Subcutaneous abdominal adipose tissue (tissue), 5 donors: Measurements from ENCODE around the gene TCF7L2.

ENCODE experiments used
- H3K27ac ChIP-seq: one replicate; pipeline ENCODE4 v1.7.0; 2013; ENCODE audit warnings: low read depth, mild to moderate bottlenecking, inconsistent platforms, low read length, moderate library complexity
- H3K27me3 ChIP-seq, 5 donors: one replicate each; pipeline ENCODE4 v1.7.0; 2013; ENCODE audit warnings: low read length in 5 of 5, inconsistent platforms in 1 of 5; ENCODE audit not compliant: control insufficient read depth in 5 of 5, insufficient read depth in 4 of 5
- H3K36me3 ChIP-seq, 5 donors: one replicate each; pipeline ENCODE4 v1.7.0; 2013; ENCODE audit warnings: low read length in 5 of 5; ENCODE audit not compliant: control insufficient read depth in 5 of 5, insufficient read depth in 5 of 5
- H3K4me1 ChIP-seq, 5 donors: one replicate each; pipeline ENCODE4 v1.7.0; 2013; ENCODE audit warnings: low read length in 5 of 5, mild to moderate bottlenecking in 3 of 5, moderate library complexity in 1 of 5; ENCODE audit not compliant: control insufficient read depth in 5 of 5, insufficient read depth in 5 of 5
- H3K4me3 ChIP-seq, 5 donors: one replicate each; pipeline ENCODE4 v1.7.0; 2013; ENCODE audit warnings: low read length in 5 of 5, low read depth in 1 of 5
- H3K9ac ChIP-seq, 5 donors: one replicate each; pipeline ENCODE4 v1.7.0; 2013; ENCODE audit warnings: low read length in 5 of 5, mild to moderate bottlenecking in 4 of 5, moderate library complexity in 3 of 5
- H3K9me3 ChIP-seq, 5 donors: one replicate each; pipeline ENCODE4 v1.7.0; 2013; ENCODE audit warnings: low read length in 5 of 5; ENCODE audit not compliant: control insufficient read depth in 5 of 5
- donor health status: healthy.
- donor health status: healthy.
- donor health status: healthy.
- donor health status: healthy.
- donor health status: healthy.

The TCF7L2 gene

DNA sequence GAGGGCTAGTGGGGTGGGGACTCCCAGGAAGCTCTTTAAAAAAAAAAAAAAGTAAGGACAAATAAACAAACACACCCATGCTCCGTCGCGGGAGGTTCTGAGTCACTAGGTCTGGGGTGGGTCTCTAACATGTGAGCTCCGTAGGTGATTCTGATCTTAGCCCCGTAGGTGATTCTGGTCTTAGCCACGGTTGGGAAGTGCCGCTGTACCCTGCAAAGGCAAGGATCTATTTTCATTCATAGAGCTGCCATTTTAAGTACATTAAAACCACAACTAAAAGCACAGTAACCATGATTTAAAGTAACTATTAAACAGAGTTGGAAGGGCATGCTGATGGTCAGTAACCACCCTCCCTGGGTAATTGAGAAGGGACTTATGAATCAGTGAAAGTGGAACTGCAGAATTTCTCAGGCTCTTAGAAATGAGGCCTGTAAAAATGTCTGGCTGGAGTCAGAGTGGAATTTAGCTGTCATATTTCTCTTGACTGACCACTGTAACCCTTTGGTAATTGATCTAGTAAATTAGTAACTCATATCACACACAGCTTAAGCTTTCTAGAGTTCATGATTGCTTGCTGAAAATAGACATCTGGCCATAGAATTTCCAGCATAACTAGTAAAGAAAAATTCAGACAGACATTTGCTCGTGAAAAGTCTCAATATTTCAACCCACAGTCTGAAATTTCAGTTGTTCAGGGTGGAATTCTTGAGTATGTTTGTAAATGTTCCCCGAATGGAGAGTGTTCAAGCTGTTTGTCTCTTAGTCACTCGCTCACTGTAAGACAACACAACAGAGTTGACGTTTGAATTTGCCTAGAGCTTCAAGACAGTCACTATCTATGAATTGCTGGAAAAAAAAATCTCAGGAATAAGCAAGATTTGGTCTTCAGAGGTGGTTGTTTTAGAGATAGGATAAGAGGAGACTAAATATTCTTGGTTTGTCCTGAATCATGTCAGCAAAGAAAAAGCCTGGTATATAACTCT, 34.2 kb upstream of the TCF7L2 start:
- H3K36me3 ChIP-seq = no peaks in the 10 kb centered on the region
- H3K9me3 ChIP-seq = no peaks in the 10 kb centered on the region
- H3K4me3 ChIP-seq = no peak overlapping the region
- H3K27ac ChIP-seq = no peak overlapping the region
- H3K4me1 ChIP-seq = peaks cover 0 to 16% (median 11%) of the 10 kb centered on the region in 5 donors
- no peaks in the 10 kb centered on the region for H3K27me3 ChIP-seq
- no peak overlapping the region for H3K9ac ChIP-seq

DNA sequence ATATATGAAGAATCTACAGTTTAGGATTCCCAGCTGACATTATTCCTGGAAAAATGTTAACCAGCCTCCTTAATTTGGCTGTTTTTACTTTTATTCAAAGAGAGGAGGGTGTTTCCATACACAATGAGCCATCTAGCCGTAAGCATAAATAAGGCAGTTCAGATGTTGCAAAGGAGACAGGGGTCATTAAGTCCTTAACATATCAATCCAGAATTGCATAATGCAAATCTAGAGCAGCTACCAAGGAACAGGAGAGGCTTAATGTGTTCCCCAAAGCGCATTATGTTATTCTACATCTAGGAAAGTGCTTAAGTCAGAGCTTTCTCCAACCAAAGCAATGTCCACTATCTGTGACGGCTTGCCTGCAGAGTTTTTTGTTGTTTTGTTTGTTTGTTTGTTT, 32.4 kb upstream of the TCF7L2 start:
- H3K4me3 ChIP-seq = no peak overlapping the region
- no peaks in the 10 kb centered on the region for H3K9me3 ChIP-seq
- H3K9ac ChIP-seq = no peak overlapping the region
- H3K27ac ChIP-seq = no peak overlapping the region
- peaks cover 0 to 8% (median 6%) of the 10 kb centered on the region in 5 donors for H3K4me1 ChIP-seq
- no peaks in the 10 kb centered on the region for H3K27me3 ChIP-seq
- H3K36me3 ChIP-seq = no peaks in the 10 kb centered on the region

DNA sequence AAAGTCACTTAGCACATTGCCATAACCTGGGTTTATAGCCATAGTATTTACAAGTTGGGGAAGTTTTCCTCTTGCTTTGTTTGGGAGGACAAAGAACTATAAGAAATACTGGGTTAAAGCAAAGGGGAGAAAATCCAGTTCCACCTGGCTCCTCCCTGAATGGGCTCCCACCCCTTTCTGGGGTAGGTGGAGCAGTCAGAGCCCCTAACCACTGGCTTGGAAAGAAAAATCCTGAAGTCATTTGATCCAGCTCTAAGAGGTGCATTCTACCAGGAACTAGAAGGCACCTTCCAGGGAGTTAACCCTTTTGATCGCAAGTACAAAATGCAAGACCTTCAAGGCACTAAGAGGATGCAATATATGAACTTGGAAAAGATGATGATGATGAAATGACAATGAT, 31.3 kb upstream of the TCF7L2 start:
- Histone ChIP-seq H3K27ac (no peak overlapping the region), H3K9ac (no peak overlapping the region), H3K4me1 (peaks cover 0 to 5% (median 3%) of the 10 kb centered on the region in 5 donors), H3K36me3 (no peaks in the 10 kb centered on the region), H3K27me3 (no peaks in the 10 kb centered on the region), H3K9me3 (no peaks in the 10 kb centered on the region), H3K4me3 (no peak overlapping the region)

DNA sequence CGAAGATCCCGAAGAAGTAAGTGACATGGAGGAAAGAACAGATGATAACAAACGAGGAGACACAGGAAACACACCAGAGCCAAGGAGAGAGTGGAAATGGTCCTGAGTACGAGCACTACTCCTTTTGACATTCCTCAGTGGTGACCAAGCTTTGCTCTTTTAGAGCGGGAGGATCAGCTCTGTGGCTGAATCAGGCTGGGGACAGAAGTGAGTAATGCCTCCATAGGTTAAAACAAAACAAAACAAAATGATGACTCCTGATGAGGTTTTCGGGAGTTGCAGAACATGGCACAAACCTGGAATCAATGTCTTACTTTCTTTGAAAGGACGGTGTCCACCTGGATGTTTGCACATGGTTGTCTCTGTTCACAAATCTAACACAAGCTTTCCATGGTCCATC, 30.3 kb upstream of the TCF7L2 start:
- no peak overlapping the region for H3K9ac ChIP-seq
- H3K9me3 ChIP-seq = no peaks in the 10 kb centered on the region
- peaks cover 0 to 3% (median 0%) of the 10 kb centered on the region in 5 donors for H3K4me1 ChIP-seq
- no peak overlapping the region for H3K4me3 ChIP-seq
- H3K36me3 ChIP-seq = no peaks in the 10 kb centered on the region
- no peak overlapping the region for H3K27ac ChIP-seq
- H3K27me3 ChIP-seq = no peaks in the 10 kb centered on the region

DNA sequence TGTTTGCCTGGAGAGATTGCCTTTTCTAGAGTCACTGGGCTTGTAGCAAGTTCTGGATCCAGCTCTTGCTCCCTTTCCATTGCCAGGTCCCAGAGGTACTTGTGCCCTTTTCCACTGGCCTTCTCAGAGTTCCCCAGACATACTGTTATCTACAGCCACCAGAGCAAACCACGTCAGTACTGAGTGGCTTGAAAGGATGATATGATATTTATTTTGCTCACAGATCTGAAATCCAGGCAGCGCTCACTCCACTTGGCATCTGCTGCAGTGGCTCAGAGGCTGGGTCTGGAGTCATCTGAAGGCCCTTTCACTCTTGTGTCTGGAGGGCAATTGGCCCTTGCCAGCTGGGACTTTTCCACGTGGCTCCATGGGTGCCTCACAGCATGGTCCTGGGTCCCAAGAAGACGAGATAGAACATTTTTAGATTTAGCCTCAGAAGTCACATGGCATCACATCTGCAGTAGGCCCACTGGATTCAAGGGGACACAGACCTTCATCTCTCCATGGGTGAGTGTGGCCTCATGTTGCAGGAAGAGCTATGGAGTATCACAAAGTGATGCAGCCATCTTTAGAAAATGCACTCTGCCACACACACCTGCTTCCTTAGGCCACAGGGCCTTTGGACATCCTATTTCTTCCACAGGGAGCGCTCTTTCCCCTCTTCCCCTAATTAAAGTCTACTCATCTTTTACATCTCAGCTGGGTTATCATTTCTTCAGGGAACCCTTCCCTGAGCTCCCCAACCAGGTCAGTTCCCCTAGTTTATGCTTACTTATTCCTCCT, 22.9 kb upstream of the TCF7L2 start:
- no peaks in the 10 kb centered on the region for H3K36me3 ChIP-seq
- no peak overlapping the region for H3K4me3 ChIP-seq
- peaks cover 0 to 4% (median 0%) of the 10 kb centered on the region in 5 donors for H3K4me1 ChIP-seq
- H3K27me3 ChIP-seq = no peaks in the 10 kb centered on the region
- H3K27ac ChIP-seq = no peak overlapping the region
- peaks cover 0 to 11% (median 3%) of the 10 kb centered on the region in 5 donors for H3K9me3 ChIP-seq
- no peak overlapping the region for H3K9ac ChIP-seq

GRCh38 chr10:112927980-112928379, 22.1 kb upstream of the TCF7L2 start:
- no peak overlapping the region for H3K4me3 ChIP-seq
- H3K9me3 ChIP-seq = peaks cover 0 to 11% (median 3%) of the 10 kb centered on the region in 5 donors
- H3K27me3 ChIP-seq = no peaks in the 10 kb centered on the region
- H3K9ac ChIP-seq = no peak overlapping the region
- no peak overlapping the region for H3K27ac ChIP-seq
- peaks cover 0 to 4% (median 0%) of the 10 kb centered on the region in 5 donors for H3K4me1 ChIP-seq
- no peaks in the 10 kb centered on the region for H3K36me3 ChIP-seq

DNA sequence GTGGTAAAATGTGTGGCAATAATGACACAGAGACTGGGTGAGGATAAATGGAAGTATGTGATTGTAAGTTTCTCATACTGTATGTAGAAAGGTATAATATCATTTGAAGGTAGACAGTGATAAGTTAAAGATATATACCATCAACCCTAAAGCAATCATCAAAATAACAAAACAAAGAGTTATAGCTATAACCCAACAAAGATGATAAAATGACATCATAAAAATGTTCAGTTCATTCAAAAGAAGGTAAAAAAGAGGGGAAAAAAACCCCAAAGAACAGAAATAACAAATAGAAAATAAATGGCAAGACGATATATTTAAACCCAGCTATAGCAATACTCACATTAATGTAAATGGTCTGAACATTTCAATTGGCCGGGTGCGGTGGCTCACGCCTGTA, 17.4 kb upstream of the TCF7L2 start:
- no peaks in the 10 kb centered on the region for H3K36me3 ChIP-seq
- H3K9ac ChIP-seq = no peak overlapping the region
- H3K9me3 ChIP-seq = peaks cover 0 to 11% (median 3%) of the 10 kb centered on the region in 5 donors
- H3K4me3 ChIP-seq = no peak overlapping the region
- H3K4me1 ChIP-seq = no peaks in the 10 kb centered on the region
- H3K27ac ChIP-seq = no peak overlapping the region
- no peaks in the 10 kb centered on the region for H3K27me3 ChIP-seq

GRCh38 chr10:112934193-112934592, 15.9 kb upstream of the TCF7L2 start:
- Histone ChIP-seq H3K36me3 (no peaks in the 10 kb centered on the region), H3K4me3 (no peak overlapping the region), H3K27me3 (no peaks in the 10 kb centered on the region), H3K9me3 (peaks cover 0 to 10% (median 3%) of the 10 kb centered on the region in 5 donors), H3K27ac (no peak overlapping the region), H3K9ac (no peak overlapping the region), H3K4me1 (no peaks in the 10 kb centered on the region)

- Histone ChIP-seq H3K4me1 (no peaks in the 10 kb centered on the region), H3K9me3 (no peaks in the 10 kb centered on the region), H3K4me3 (no peak overlapping the region), H3K27ac (no peak overlapping the region), H3K36me3 (no peaks in the 10 kb centered on the region), H3K9ac (no peak overlapping the region), H3K27me3 (no peaks in the 10 kb centered on the region)
Observed at GRCh38 chr10:112938808-112939482, 11.1 kb upstream of the TCF7L2 start.
